ENCODE results near the gene TERB1.

Gene TERB1

GRCh38 chr16:66801320-66802105, at the start of gene TERB1:
Gene TERB1, minus strand, starts transcription at chr16:66801584. Its CDS starts 4,786 bp downstream, at chr16:66796798.
- no peak within 1 kb of the TSS for H3K4me3 Mint-ChIP-seq
- H3K36me3 Mint-ChIP-seq (ENCODE audit: low read depth): peaks cover 17% of the 10 kb centered on the region
- H3K27ac Mint-ChIP-seq: no peak within 1 kb of the TSS
- H3K27me3 Mint-ChIP-seq (ENCODE audit: low read depth): no peaks in the 10 kb centered on the region
- H3K4me1 Mint-ChIP-seq (ENCODE audit: low read depth): no peaks in the 10 kb centered on the region
- no peaks in the 10 kb centered on the region for H3K9me3 Mint-ChIP-seq

- Mint-ChIP-seq H3K27ac (no peak overlapping the region), H3K36me3 (ENCODE audit: low read depth) (no peaks in the 10 kb centered on the region), H3K9me3 (no peaks in the 10 kb centered on the region), H3K4me1 (ENCODE audit: low read depth) (peaks cover 13% of the 10 kb centered on the region), H3K4me3 (no peak overlapping the region), H3K27me3 (ENCODE audit: low read depth) (peaks cover 13% of the 10 kb centered on the region)
These were observed 48.9 kb upstream of the TERB1 start for GRCh38 chr16:66850115-66850815.

- Mint-ChIP-seq H3K27me3 (ENCODE audit: low read depth) (peaks cover 18% of the 10 kb centered on the region), H3K27ac (no peak overlapping the region), H3K4me1 (ENCODE audit: low read depth) (peaks cover 13% of the 10 kb centered on the region), H3K4me3 (no peak overlapping the region), H3K36me3 (ENCODE audit: low read depth) (no peaks in the 10 kb centered on the region), H3K9me3 (no peaks in the 10 kb centered on the region)
These were observed 48.2 kb upstream of the TERB1 start for GRCh38 chr16:66849549-66849948.

- H3K4me1 Mint-ChIP-seq (ENCODE audit: low read depth): peaks cover 13% of the 10 kb centered on the region
- H3K9me3 Mint-ChIP-seq: no peaks in the 10 kb centered on the region
- no peaks in the 10 kb centered on the region for H3K36me3 Mint-ChIP-seq (ENCODE audit: low read depth)
- no peak overlapping the region for H3K27ac Mint-ChIP-seq
- H3K27me3 Mint-ChIP-seq (ENCODE audit: low read depth): peaks cover 20% of the 10 kb centered on the region
- H3K4me3 Mint-ChIP-seq: no peak overlapping the region
These were observed 47.6 kb upstream of the TERB1 start for GRCh38 chr16:66849021-66849420.

GRCh38 chr16:66848172-66848571, 46.8 kb upstream of the TERB1 start:
- H3K36me3 Mint-ChIP-seq (ENCODE audit: low read depth): no peaks in the 10 kb centered on the region
- H3K9me3 Mint-ChIP-seq: no peaks in the 10 kb centered on the region
- no peak overlapping the region for H3K4me3 Mint-ChIP-seq
- H3K27me3 Mint-ChIP-seq (ENCODE audit: low read depth): peaks cover 28% of the 10 kb centered on the region
- peaks cover 15% of the 10 kb centered on the region for H3K4me1 Mint-ChIP-seq (ENCODE audit: low read depth)
- H3K27ac Mint-ChIP-seq: no peak overlapping the region

- Mint-ChIP-seq H3K4me3 (no peak overlapping the region), H3K9me3 (no peaks in the 10 kb centered on the region), H3K27ac (no peak overlapping the region), H3K27me3 (ENCODE audit: low read depth) (peaks cover 34% of the 10 kb centered on the region), H3K36me3 (ENCODE audit: low read depth) (no peaks in the 10 kb centered on the region), H3K4me1 (ENCODE audit: low read depth) (peaks cover 13% of the 10 kb centered on the region)
These were observed 46.2 kb upstream of the TERB1 start for GRCh38 chr16:66847533-66848067.

- Mint-ChIP-seq H3K4me1 (ENCODE audit: low read depth) (peaks cover 13% of the 10 kb centered on the region), H3K27ac (no peak overlapping the region), H3K9me3 (no peaks in the 10 kb centered on the region), H3K27me3 (ENCODE audit: low read depth) (peaks cover 37% of the 10 kb centered on the region), H3K36me3 (ENCODE audit: low read depth) (no peaks in the 10 kb centered on the region), H3K4me3 (no peak overlapping the region)
These were observed 45.4 kb upstream of the TERB1 start for GRCh38 chr16:66846831-66847230.

GRCh38 chr16:66846266-66846665, 44.9 kb upstream of the TERB1 start:
- peaks cover 41% of the 10 kb centered on the region for H3K27me3 Mint-ChIP-seq (ENCODE audit: low read depth)
- H3K9me3 Mint-ChIP-seq: no peaks in the 10 kb centered on the region
- H3K4me3 Mint-ChIP-seq: no peak overlapping the region
- no peaks in the 10 kb centered on the region for H3K36me3 Mint-ChIP-seq (ENCODE audit: low read depth)
- H3K27ac Mint-ChIP-seq: no peak overlapping the region
- H3K4me1 Mint-ChIP-seq (ENCODE audit: low read depth): peaks cover 13% of the 10 kb centered on the region

- H3K27me3 Mint-ChIP-seq (ENCODE audit: low read depth): peaks cover 43% of the 10 kb centered on the region
- H3K9me3 Mint-ChIP-seq: no peaks in the 10 kb centered on the region
- no peak overlapping the region for H3K27ac Mint-ChIP-seq
- H3K4me3 Mint-ChIP-seq: no peak overlapping the region
- peaks cover 13% of the 10 kb centered on the region for H3K4me1 Mint-ChIP-seq (ENCODE audit: low read depth)
- H3K36me3 Mint-ChIP-seq (ENCODE audit: low read depth): no peaks in the 10 kb centered on the region
These were observed 44.4 kb upstream of the TERB1 start for GRCh38 chr16:66845791-66846221.

GRCh38 chr16:66845080-66845410, 43.7 kb upstream of the TERB1 start:
- Mint-ChIP-seq H3K27me3 (ENCODE audit: low read depth) (peaks cover 46% of the 10 kb centered on the region), H3K4me3 (no peak overlapping the region), H3K36me3 (ENCODE audit: low read depth) (no peaks in the 10 kb centered on the region), H3K27ac (no peak overlapping the region), H3K9me3 (no peaks in the 10 kb centered on the region), H3K4me1 (ENCODE audit: low read depth) (peaks cover 13% of the 10 kb centered on the region)

GRCh38 chr16:66844342-66845079, 43.1 kb upstream of the TERB1 start, which contains the start of gene CA7:
Gene CA7, plus strand, starts transcription at chr16:66844414. Its CDS starts 74 bp downstream, at chr16:66844488.
- Mint-ChIP-seq H3K4me1 (ENCODE audit: low read depth) (peaks cover 13% of the 10 kb centered on the region), H3K36me3 (ENCODE audit: low read depth) (no peaks in the 10 kb centered on the region), H3K4me3 (peak within 1 kb of the TSS; percentile 62), H3K27me3 (ENCODE audit: low read depth) (peaks cover 51% of the 10 kb centered on the region), H3K9me3 (no peaks in the 10 kb centered on the region), H3K27ac (no peak within 1 kb of the TSS)

GRCh38 chr16:66844009-66844341, 42.6 kb upstream of the TERB1 start:
- Mint-ChIP-seq H3K4me1 (ENCODE audit: low read depth) (peaks cover 13% of the 10 kb centered on the region), H3K36me3 (ENCODE audit: low read depth) (no peaks in the 10 kb centered on the region), H3K27me3 (ENCODE audit: low read depth) (peaks cover 57% of the 10 kb centered on the region), H3K9me3 (no peaks in the 10 kb centered on the region), H3K27ac (no peak overlapping the region), H3K4me3 (peak overlapping the region; percentile 62)

GRCh38 chr16:66843191-66843590, 41.8 kb upstream of the TERB1 start:
- H3K27me3 Mint-ChIP-seq (ENCODE audit: low read depth): peaks cover 64% of the 10 kb centered on the region
- peaks cover 5% of the 10 kb centered on the region for H3K9me3 Mint-ChIP-seq
- H3K27ac Mint-ChIP-seq: no peak overlapping the region
- H3K36me3 Mint-ChIP-seq (ENCODE audit: low read depth): no peaks in the 10 kb centered on the region
- H3K4me3 Mint-ChIP-seq: no peak overlapping the region
- H3K4me1 Mint-ChIP-seq (ENCODE audit: low read depth): peaks cover 11% of the 10 kb centered on the region

- H3K4me3 Mint-ChIP-seq: no peak overlapping the region
- peaks cover 66% of the 10 kb centered on the region for H3K27me3 Mint-ChIP-seq (ENCODE audit: low read depth)
- peaks cover 7% of the 10 kb centered on the region for H3K9me3 Mint-ChIP-seq
- peaks cover 6% of the 10 kb centered on the region for H3K4me1 Mint-ChIP-seq (ENCODE audit: low read depth)
- H3K27ac Mint-ChIP-seq: no peak overlapping the region
- H3K36me3 Mint-ChIP-seq (ENCODE audit: low read depth): no peaks in the 10 kb centered on the region
These were observed 41.4 kb upstream of the TERB1 start for GRCh38 chr16:66842765-66843164.

Measured in T-helper 1 cell treated with Interleukin-12 subunit alpha and Interleukin-12 subunit beta and Interleukin-4 antibody, amounts not matched to agents 30 μg/mL and 1 μg/mL, for 36 hours (primary cell).